HepG2 (cell line): ENCODE results near the gene MIB1. TPM values are rescaled to one million over a fixed set of nuclear protein-coding genes. Genes with fewer than 3 reads are reported as not detected.
A peak's percentile ranks its signal among the peaks of the same experiment; 100 is the strongest.

Experiments
- ATAC-seq: fragments of 200-7000 bp; cut with Tn5 transposase; 3 replicates; pipeline ENCODE4 v1.9.1; 2020; ENCODE audit warnings: mild to moderate bottlenecking, moderate library complexity
- BruUV-seq: library from RNA; stranded (reverse); fragments of 400-500 nt; replicated peaks from 2 replicates; lab custom pipeline; 2021; lab: Mats Ljungman, UMichigan
- CTCF ChIA-PET: fragments of 300-600 bp; formaldehyde crosslinking; extraction: SDS; loops from one replicate; lab custom pipeline; 2021; ENCODE audit warnings: low total read pairs, inconsistent platforms, low intra/inter-chr PET ratio; lab: Yijun Ruan, JAX
- POLR2A ChIA-PET: fragments of 350-600 bp; sonication (Branson Sonifier 250); formaldehyde crosslinking; loops from one replicate; lab custom pipeline; 2020; ENCODE audit warnings: antibody characterized with exemption, inconsistent platforms; lab: Yijun Ruan, JAX
- DNase-seq: peaks from one replicate; pipeline ENCODE4 v3.0.0-alpha.2; 2015; ENCODE audit warnings: low spot score
- FAIRE-seq: peaks from 3 replicates; lab custom pipeline; 2011; peaks lifted over from hg19 to GRCh38; lab: Jason Lieb, UNC
- H2AFZ ChIP-seq: one replicate; pipeline ENCODE4 v1.6.1; 2011; ENCODE audit warnings: low read length, inconsistent platforms
- H3K27ac ChIP-seq: fragments of 300-600 bp; 3 replicates; pipeline ENCODE4 v1.8.0; 2011; ENCODE audit warnings: mixed run types, mild to moderate bottlenecking, mixed read lengths, low read length, inconsistent platforms; ENCODE audit not compliant: insufficient read depth; ENCODE audit errors: extremely low read length
- H3K27me3 ChIP-seq, 2 experiments: fragments of 200-600 bp in 1 of 2; 2 replicates in 1 of 2; 3 replicates in 1 of 2; pipeline versions ENCODE4 v1.6.0 to v1.8.0; 2011; ENCODE audit warnings: low read length in 2 of 2, mild to moderate bottlenecking in 2 of 2, moderate library complexity in 2 of 2, inconsistent platforms in 1 of 2; ENCODE audit not compliant: insufficient read depth in 2 of 2, control insufficient read depth in 1 of 2
- H3K36me3 ChIP-seq, 2 experiments: fragments of 200-600 bp in 1 of 2; replicated peaks in 1 of 2; 2 replicates in 1 of 2; 3 replicates in 1 of 2; pipeline versions ENCODE4 v1.5.1 to v1.8.0; 2011; ENCODE audit warnings: low read length in 2 of 2, inconsistent platforms in 1 of 2; ENCODE audit not compliant: insufficient read depth in 2 of 2, control insufficient read depth in 1 of 2
- H3K4me1 ChIP-seq: 2 replicates; pipeline ENCODE4 v1.5.1; 2012; ENCODE audit warnings: low read length, inconsistent platforms; ENCODE audit not compliant: insufficient read depth
- H3K4me2 ChIP-seq: 2 replicates; pipeline ENCODE4 v1.6.0; 2011; ENCODE audit warnings: low read depth, low read length, inconsistent platforms
- H3K4me3 ChIP-seq, 3 experiments: fragments of 200-600 bp in 1 of 3; sonication (generic), shearing (Covaris generic) in 1 of 3; replicated peaks in 1 of 3; 2 replicates each; pipeline ENCODE4 v1.5.1; 2011 to 2016; ENCODE audit warnings: low read length in 3 of 3, inconsistent platforms in 2 of 3, low read depth in 2 of 3, mild to moderate bottlenecking in 2 of 3, control low read depth in 1 of 3, mixed read lengths in 1 of 3; ENCODE audit not compliant: insufficient read depth in 1 of 3
- H3K79me2 ChIP-seq: one replicate; pipeline ENCODE4 v1.6.1; 2011; ENCODE audit warnings: low read length, inconsistent platforms; ENCODE audit not compliant: insufficient read depth
- H3K9ac ChIP-seq: 2 replicates; pipeline ENCODE4 v1.6.0; 2011; ENCODE audit warnings: mild to moderate bottlenecking, low read depth, low read length, inconsistent platforms; ENCODE audit not compliant: insufficient read depth
- H3K9me3 ChIP-seq: 2 replicates; pipeline ENCODE4 v1.5.1; 2012; ENCODE audit warnings: mild to moderate bottlenecking, low read length
- H4K20me1 ChIP-seq: 2 replicates; pipeline ENCODE4 v1.6.0; 2011; ENCODE audit warnings: inconsistent platforms, mild to moderate bottlenecking, low read length, moderate library complexity; ENCODE audit not compliant: insufficient read depth
- NR1H2 ChIP-seq: sonication (generic); formaldehyde crosslinking; IDR thresholded peaks from 2 replicates; pipeline ENCODE4 v1.8.1; 2022; ENCODE audit warnings: low read depth, missing genetic modification reagents, borderline replicate concordance
- TBP ChIP-seq: sonication (generic); formaldehyde crosslinking; IDR thresholded peaks from 2 replicates; pipeline ENCODE4 v1.5.0; 2020; ENCODE audit warnings: missing genetic modification reagents
- TOE1 ChIP-seq: sonication (generic); formaldehyde crosslinking; IDR thresholded peaks from 2 replicates; pipeline ENCODE4 v1.4.0; 2020; ENCODE audit warnings: mild to moderate bottlenecking, missing genetic modification reagents
- ZC3H4 ChIP-seq: sonication (generic); formaldehyde crosslinking; IDR thresholded peaks from 2 replicates; pipeline ENCODE4 v1.4.0; 2020; ENCODE audit warnings: missing genetic modification reagents, borderline replicate concordance
- ZFY ChIP-seq: sonication (generic); formaldehyde crosslinking; IDR thresholded peaks from 2 replicates; pipeline ENCODE4 v1.4.0; 2020; ENCODE audit warnings: missing genetic modification reagents
- ZNF333 ChIP-seq: sonication (generic); formaldehyde crosslinking; IDR thresholded peaks from 2 replicates; pipeline ENCODE4 v1.4.0; 2020; ENCODE audit warnings: mild to moderate bottlenecking, missing genetic modification reagents, borderline replicate concordance
- WGBS: methylation state at CpG from one replicate; pipeline ENCODE4 v1.1.6; 2017; ENCODE audit warnings: low lambda C conversion rate; 5-methylcytosine and 5-hydroxymethylcytosine counted together
- in situ Hi-C: cut with HindIII; loops from 2 replicates; pipeline ENCODE4 v1.10.0; 2017; ENCODE audit warnings: low pct_unique_long_range_greater_than_20kb; ENCODE audit not compliant: extremely low pct_ligation_motif_present
- intact Hi-C: fragments of 100-400 bp; cut with micrococcal nuclease; formaldehyde crosslinking; loops from one replicate; pipeline ENCODE4 v1.10.0; 2022; ENCODE audit not compliant: unreplicated experiment
- polyA plus RNA-seq, 8 experiments: library from polyadenylated mRNA; depleted of rRNA in 3 of 8; stranded (reverse) in 7 of 8; unstranded in 1 of 8; fragments of >200 nt; fragmentation: Illumina TruSeq in 4 of 8; extraction: Trizol in 4 of 8; gene quantifications; 2 replicates each; pipeline versions ENCODE4 v1.2.1 to v1.2.3, GENCODE V29; 2011 to 2016; ENCODE audit warnings: low read depth in 4 of 8, missing spikeins in 1 of 8, mixed read lengths in 1 of 8; ENCODE audit not compliant: insufficient read depth in 1 of 8
- total RNA-seq, 5 experiments: library from RNA; depleted of rRNA; stranded (reverse); fragments of >200 nt; fragmentation: Illumina TruSeq; extraction: Trizol; gene quantifications; 2 replicates each; pipeline ENCODE4 v1.2.3, GENCODE V29; 2016; ENCODE audit warnings: low read depth in 1 of 5
- TF ChIP-seq, protein P1 (sequence below), 2 experiments: fragments of 450-650 bp in 1 of 2; sonication (generic) in 1 of 2; formaldehyde crosslinking in 1 of 2; IDR thresholded peaks; 2 replicates each; pipeline versions ENCODE4 v1.6.1 to v1.8.0; 2016 to 2022; ENCODE audit warnings: antibody characterized with exemption in 1 of 2, mild to moderate bottlenecking in 1 of 2, missing genetic modification reagents in 1 of 2
- TF ChIP-seq, protein P2 (sequence below): sonication (generic); formaldehyde crosslinking; IDR thresholded peaks from 2 replicates; pipeline ENCODE4 v1.5.0; 2020; ENCODE audit warnings: mild to moderate bottlenecking, missing genetic modification reagents

Gene MIB1
- total and polyA plus RNA-seq, 2 of the 13 experiments (the other 11 are each of a cell fraction or from before 2014, with no cell fraction given), result 12.0 to 47.0 TPM

DNA sequence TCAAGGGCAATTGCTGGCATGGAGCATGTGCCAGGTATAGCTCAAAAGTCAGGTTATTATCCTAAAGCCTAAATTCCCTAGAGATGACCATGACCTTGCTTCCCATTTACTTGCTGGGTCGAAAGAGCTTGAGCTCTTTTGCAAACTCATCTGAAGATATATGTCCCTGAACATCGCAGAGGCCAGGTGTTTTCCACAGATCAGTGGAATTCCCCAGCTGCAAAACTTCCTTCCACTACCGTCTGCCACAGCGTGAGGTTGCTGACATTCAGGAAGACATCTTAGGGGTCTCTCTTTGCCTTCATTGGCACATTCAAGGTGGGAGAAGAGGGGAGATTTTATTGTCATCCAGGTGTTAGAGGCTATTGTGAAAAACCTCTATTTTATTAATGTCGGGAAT is 171.0 kb downstream of the MIB1 start (continued):
- no peak for TF ChIP-seq TBP (CRISPR knock-in tag)
- TF ChIP-seq TOE1 (CRISPR knock-in tag), result no peak
- TF ChIP-seq NR1H2 (CRISPR knock-in tag), result no peak
- TF ChIP-seq ZC3H4 (CRISPR knock-in tag), result no peak
- no peak for TF ChIP-seq ZFY (CRISPR knock-in tag)
- TF ChIP-seq, all 625 proteins: peak for 0

DNA sequence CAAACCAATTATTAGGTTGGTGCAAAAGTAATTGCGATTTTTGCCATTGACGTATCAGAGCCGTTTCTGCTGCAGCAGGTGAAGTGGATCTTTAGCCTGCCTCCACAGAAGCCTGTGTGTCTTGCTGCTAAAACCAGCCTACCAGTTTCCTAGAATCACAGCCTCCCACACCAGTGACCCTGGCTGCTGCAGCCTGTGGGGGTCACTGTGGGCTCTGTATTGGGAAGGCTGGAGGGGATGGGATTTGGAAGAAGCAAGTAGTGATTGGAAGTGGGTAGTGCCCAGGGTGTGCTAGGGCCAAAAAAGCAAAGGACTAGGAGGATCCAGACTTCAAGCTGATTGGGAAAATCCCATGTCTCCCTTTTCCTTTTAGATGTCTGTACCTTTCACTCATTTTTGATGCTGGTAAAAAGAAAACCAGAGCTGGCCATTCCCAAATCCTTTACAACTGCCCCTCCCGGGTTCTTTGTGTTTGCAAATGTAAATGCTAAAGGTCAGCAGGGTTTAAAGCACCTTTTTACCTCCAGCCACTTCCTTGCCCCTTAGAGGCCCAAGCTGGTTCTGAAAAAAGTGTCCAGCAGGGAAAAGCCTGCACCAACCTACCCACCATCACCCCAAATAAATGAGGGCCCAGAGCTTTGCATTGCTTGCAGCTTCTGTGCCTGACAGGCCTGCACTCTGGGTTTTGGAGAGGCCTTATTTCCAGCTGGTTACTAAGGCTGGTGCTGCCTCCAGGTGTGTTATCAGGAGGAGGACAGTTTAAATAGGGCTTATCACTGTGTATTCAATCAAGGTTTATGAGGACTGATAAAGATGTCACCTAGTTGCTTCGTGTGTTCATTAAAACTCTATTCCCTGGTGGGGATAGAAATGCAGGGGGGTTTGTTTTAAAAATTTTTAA is 172.0 kb downstream of the MIB1 start:
- Histone ChIP-seq H3K27me3 (no peaks in the 10 kb centered on the region; a peak in 1 of 5 replicates), H3K4me3 (no peak overlapping the region), H2AFZ (no peak overlapping the region), H3K4me2 (no peak overlapping the region), H3K9me3 (no peaks in the 10 kb centered on the region), H3K9ac (no peak overlapping the region), H4K20me1 (no peaks in the 10 kb centered on the region), H3K4me1 (no peaks in the 10 kb centered on the region), H3K36me3 (no peaks in the 10 kb centered on the region), H3K79me2 (no peaks in the 10 kb centered on the region), H3K27ac (no peak overlapping the region)
- WGBS, result 32% methylated on average over 5 of the region's 5 CpGs
- no peak for DNase-seq
- in situ Hi-C loops (loop anchor here (5.0 kb wide), 1 partner anchor 650 kb away; no protein-coding TSS in a partner anchor), intact Hi-C loops (loop anchor here (1.0 to 10.0 kb wide), 3 partner anchors 45 to 256 kb away; no protein-coding TSS in a partner anchor)
- ATAC-seq, result peak; percentile 51
- ChIA-PET CTCF (no interaction called here), POLR2A (no interaction called here)
- no peak for FAIRE-seq
- no TSS peak for BruUV-seq
- no peak for TF ChIP-seq ZNF333
- TF ChIP-seq, protein P1, sequence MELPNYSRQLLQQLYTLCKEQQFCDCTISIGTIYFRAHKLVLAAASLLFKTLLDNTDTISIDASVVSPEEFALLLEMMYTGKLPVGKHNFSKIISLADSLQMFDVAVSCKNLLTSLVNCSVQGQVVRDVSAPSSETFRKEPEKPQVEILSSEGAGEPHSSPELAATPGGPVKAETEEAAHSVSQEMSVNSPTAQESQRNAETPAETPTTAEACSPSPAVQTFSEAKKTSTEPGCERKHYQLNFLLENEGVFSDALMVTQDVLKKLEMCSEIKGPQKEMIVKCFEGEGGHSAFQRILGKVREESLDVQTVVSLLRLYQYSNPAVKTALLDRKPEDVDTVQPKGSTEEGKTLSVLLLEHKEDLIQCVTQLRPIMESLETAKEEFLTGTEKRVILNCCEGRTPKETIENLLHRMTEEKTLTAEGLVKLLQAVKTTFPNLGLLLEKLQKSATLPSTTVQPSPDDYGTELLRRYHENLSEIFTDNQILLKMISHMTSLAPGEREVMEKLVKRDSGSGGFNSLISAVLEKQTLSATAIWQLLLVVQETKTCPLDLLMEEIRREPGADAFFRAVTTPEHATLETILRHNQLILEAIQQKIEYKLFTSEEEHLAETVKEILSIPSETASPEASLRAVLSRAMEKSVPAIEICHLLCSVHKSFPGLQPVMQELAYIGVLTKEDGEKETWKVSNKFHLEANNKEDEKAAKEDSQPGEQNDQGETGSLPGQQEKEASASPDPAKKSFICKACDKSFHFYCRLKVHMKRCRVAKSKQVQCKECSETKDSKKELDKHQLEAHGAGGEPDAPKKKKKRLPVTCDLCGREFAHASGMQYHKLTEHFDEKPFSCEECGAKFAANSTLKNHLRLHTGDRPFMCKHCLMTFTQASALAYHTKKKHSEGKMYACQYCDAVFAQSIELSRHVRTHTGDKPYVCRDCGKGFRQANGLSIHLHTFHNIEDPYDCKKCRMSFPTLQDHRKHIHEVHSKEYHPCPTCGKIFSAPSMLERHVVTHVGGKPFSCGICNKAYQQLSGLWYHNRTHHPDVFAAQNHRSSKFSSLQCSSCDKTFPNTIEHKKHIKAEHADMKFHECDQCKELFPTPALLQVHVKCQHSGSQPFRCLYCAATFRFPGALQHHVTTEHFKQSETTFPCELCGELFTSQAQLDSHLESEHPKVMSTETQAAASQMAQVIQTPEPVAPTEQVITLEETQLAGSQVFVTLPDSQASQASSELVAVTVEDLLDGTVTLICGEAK (IDR thresholded peaks at IDR 0.05), result 0 out of 2 replicates have a peak, but pooled peaks have one; percentile 12
- TF ChIP-seq, protein P1 (CRISPR knock-in tag; IDR thresholded peaks at IDR 0.05), result no peak
- TF ChIP-seq, protein P2, sequence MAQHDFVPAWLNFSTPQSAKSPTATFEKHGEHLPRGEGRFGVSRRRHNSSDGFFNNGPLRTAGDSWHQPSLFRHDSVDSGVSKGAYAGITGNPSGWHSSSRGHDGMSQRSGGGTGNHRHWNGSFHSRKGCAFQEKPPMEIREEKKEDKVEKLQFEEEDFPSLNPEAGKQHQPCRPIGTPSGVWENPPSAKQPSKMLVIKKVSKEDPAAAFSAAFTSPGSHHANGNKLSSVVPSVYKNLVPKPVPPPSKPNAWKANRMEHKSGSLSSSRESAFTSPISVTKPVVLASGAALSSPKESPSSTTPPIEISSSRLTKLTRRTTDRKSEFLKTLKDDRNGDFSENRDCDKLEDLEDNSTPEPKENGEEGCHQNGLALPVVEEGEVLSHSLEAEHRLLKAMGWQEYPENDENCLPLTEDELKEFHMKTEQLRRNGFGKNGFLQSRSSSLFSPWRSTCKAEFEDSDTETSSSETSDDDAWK (CRISPR knock-in tag), result no peak
